ENCODE data around the gene ZNF148. TPM values are rescaled to one million over a fixed set of nuclear protein-coding genes. Genes with fewer than 3 reads are reported as not detected.

ZNF148 gene
- total RNA-seq, 1 experiment from 2014 or later = 47.8 TPM

DNA sequence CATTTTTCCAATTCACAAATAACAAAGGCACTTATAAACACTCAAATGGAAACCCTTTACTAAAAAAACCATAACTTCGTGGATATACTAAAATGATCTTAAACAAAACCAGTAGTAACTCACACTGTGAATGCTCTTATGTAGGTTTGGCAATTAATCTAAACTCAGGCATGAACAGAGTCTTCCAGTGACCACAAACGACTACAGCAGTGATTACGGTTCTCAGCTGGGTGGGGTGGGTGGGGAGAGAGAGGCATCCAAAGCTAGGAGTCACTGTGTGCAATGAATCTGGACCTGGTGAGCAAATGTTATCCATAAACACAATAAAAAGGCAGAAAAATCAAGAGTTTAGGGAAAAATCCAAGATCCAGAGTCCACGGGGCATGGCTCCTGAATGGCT is 183.9 kb downstream of the ZNF148 start:
- Histone ChIP-seq H3K4me3 (ENCODE audit: low read depth, low read length, poor library complexity, severe bottlenecking) (no peak overlapping the region), H3K36me3 (ENCODE audit: insufficient read depth, low read length, poor library complexity, severe bottlenecking) (no peaks in the 10 kb centered on the region), H3K9me3 (ENCODE audit: low read depth, low read length, poor library complexity, severe bottlenecking) (no peaks in the 10 kb centered on the region), H3K27ac (ENCODE audit: low read depth, low read length, poor library complexity, severe bottlenecking) (no peak overlapping the region), H3K27me3 (replicated peaks; ENCODE audit: insufficient read depth, low read depth, low read length, poor library complexity) (no peaks in the 10 kb centered on the region), H3K4me1 (ENCODE audit: insufficient read depth, low read length, poor library complexity, severe bottlenecking) (peaks cover 4% of the 10 kb centered on the region)
- no TSS peak for BruUV-seq (replicated peaks)
- intact Hi-C loops (cut with micrococcal nuclease; ENCODE audit: unreplicated experiment) = loop anchor here (10.0 kb wide), 1 partner anchor 196 kb away; no protein-coding TSS in a partner anchor
- no peak for DNase-seq (ENCODE audit: low spot score)
- TF ChIP-seq, protein P1, sequence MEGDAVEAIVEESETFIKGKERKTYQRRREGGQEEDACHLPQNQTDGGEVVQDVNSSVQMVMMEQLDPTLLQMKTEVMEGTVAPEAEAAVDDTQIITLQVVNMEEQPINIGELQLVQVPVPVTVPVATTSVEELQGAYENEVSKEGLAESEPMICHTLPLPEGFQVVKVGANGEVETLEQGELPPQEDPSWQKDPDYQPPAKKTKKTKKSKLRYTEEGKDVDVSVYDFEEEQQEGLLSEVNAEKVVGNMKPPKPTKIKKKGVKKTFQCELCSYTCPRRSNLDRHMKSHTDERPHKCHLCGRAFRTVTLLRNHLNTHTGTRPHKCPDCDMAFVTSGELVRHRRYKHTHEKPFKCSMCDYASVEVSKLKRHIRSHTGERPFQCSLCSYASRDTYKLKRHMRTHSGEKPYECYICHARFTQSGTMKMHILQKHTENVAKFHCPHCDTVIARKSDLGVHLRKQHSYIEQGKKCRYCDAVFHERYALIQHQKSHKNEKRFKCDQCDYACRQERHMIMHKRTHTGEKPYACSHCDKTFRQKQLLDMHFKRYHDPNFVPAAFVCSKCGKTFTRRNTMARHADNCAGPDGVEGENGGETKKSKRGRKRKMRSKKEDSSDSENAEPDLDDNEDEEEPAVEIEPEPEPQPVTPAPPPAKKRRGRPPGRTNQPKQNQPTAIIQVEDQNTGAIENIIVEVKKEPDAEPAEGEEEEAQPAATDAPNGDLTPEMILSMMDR (conservative IDR thresholded peaks at IDR 0.05; ENCODE audit: low read depth, low read length) = no peak
- TF ChIP-seq EZH2 (IDR thresholded peaks at IDR 0.05; ENCODE audit: borderline replicate concordance, low read depth, low read length, poor library complexity, severe bottlenecking) = no peak
- ChIA-PET CTCF (interaction anchor here (0.7 kb wide), 1 partner anchor 247 kb away, joined by 4 read pairs; no protein-coding TSS in a partner anchor), POLR2A (ENCODE audit: low non-redundant PET) (no interaction called here)

DNA sequence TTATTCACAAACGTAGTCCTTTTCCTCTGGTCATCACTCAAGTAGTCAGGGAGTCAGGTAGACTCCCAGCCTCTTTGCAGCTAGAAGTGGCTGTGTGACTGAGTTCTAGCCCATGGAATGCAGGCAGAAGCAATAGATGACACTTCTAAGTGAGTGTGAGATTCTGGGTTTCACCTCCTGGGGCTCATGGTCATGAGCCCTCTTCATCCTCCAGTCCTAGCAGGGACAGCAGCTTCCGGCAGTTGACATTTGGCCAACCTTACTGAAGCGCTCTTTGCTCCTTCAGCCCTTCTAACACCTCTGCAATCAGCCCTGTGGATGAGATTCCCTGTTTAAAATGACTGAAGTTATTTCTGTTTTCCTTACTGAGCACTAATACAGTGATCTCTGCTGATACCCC is 184.3 kb downstream of the ZNF148 start:
- no peak for DNase-seq (ENCODE audit: low spot score)
- Histone ChIP-seq H3K4me1 (ENCODE audit: insufficient read depth, low read length, poor library complexity, severe bottlenecking) (peaks cover 8% of the 10 kb centered on the region), H3K27me3 (replicated peaks; ENCODE audit: insufficient read depth, low read depth, low read length, poor library complexity) (no peaks in the 10 kb centered on the region), H3K4me3 (ENCODE audit: low read depth, low read length, poor library complexity, severe bottlenecking) (no peak overlapping the region), H3K9me3 (ENCODE audit: low read depth, low read length, poor library complexity, severe bottlenecking) (no peaks in the 10 kb centered on the region), H3K36me3 (ENCODE audit: insufficient read depth, low read length, poor library complexity, severe bottlenecking) (no peaks in the 10 kb centered on the region), H3K27ac (ENCODE audit: low read depth, low read length, poor library complexity, severe bottlenecking) (no peak overlapping the region)
- intact Hi-C loops (cut with micrococcal nuclease; ENCODE audit: unreplicated experiment) = loop anchor here (10.0 kb wide), 1 partner anchor 196 kb away; no protein-coding TSS in a partner anchor
- CTCF ChIA-PET = no interaction called here
- POLR2A ChIA-PET (ENCODE audit: low non-redundant PET) = no interaction called here
- TF ChIP-seq, protein P1 (conservative IDR thresholded peaks at IDR 0.05; ENCODE audit: low read depth, low read length) = no peak
- TF ChIP-seq EZH2 (IDR thresholded peaks at IDR 0.05; ENCODE audit: borderline replicate concordance, low read depth, low read length, poor library complexity, severe bottlenecking) = no peak
- no TSS peak for BruUV-seq (replicated peaks)

DNA sequence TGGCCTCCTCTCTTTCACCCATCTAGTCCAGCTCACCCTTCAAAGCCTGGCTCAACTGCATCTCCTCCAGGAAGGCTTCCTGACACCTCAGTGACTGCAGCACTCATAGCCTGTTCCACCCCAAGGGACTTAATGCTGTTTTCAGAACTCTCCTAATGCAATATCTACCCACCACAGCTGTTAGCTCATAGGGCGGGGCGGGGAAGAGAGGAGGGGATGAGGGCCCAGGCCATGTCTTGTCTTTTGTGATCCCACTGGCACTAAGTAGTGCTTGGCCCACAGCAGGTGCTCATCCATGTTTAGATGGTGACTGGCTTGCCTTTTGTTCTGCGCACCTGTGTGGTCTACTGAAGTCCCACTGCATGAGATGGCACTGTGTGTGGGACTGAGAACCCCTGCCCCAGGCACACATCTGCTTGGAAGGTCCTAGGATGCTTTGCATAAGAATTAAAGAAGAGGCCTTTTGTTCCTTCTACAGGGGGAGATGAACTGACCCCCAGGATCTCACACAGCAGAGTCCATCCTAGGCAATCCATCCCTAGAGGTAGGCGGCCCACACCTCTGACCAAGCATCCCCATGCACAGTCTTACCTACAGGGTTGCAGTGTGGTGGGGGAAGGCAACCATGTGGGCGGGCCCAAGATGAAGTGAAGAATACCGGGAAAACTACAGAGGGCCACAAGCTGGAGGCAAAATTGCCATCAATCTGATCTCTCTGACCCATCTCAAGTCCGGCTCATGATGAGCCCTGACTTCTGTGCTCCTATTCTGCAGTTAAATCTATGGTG is 185.6 kb downstream of the ZNF148 start:
- TF ChIP-seq EZH2 (IDR thresholded peaks at IDR 0.05; ENCODE audit: borderline replicate concordance, low read depth, low read length, poor library complexity, severe bottlenecking) = no peak
- TF ChIP-seq, protein P1 (conservative IDR thresholded peaks at IDR 0.05; ENCODE audit: low read depth, low read length) = no peak
- H3K27ac ChIP-seq (ENCODE audit: low read depth, low read length, poor library complexity, severe bottlenecking) = no peak overlapping the region
- POLR2A ChIA-PET (ENCODE audit: low non-redundant PET) = no interaction called here
- H3K27me3 ChIP-seq (replicated peaks; ENCODE audit: insufficient read depth, low read depth, low read length, poor library complexity) = no peaks in the 10 kb centered on the region
- H3K4me1 ChIP-seq (ENCODE audit: insufficient read depth, low read length, poor library complexity, severe bottlenecking) = peaks cover 8% of the 10 kb centered on the region
- no peaks in the 10 kb centered on the region for H3K36me3 ChIP-seq (ENCODE audit: insufficient read depth, low read length, poor library complexity, severe bottlenecking)
- H3K4me3 ChIP-seq (ENCODE audit: low read depth, low read length, poor library complexity, severe bottlenecking) = no peak overlapping the region
- CTCF ChIA-PET = no interaction called here
- no peaks in the 10 kb centered on the region for H3K9me3 ChIP-seq (ENCODE audit: low read depth, low read length, poor library complexity, severe bottlenecking)
- intact Hi-C loops (cut with micrococcal nuclease; ENCODE audit: unreplicated experiment) = loop anchor here (10.0 kb wide), 1 partner anchor 195 kb away; no protein-coding TSS in a partner anchor
- DNase-seq (ENCODE audit: low spot score) = no peak
- no TSS peak for BruUV-seq (replicated peaks)
